ENCODE results near the gene CAMK1. TPM values are rescaled to one million over a fixed set of nuclear protein-coding genes. Genes with fewer than 3 reads are reported as not detected.
A peak's percentile ranks its signal among the peaks of the same experiment; 100 is the strongest.
"Not testable (repeated sequence)": the region's sequence is repeated elsewhere in the genome, so short reads cannot be mapped to it uniquely, and the experiment has no call there.

CAMK1 gene
- total RNA-seq, 1 donor from 2014 or later = 35.7 TPM

DNA sequence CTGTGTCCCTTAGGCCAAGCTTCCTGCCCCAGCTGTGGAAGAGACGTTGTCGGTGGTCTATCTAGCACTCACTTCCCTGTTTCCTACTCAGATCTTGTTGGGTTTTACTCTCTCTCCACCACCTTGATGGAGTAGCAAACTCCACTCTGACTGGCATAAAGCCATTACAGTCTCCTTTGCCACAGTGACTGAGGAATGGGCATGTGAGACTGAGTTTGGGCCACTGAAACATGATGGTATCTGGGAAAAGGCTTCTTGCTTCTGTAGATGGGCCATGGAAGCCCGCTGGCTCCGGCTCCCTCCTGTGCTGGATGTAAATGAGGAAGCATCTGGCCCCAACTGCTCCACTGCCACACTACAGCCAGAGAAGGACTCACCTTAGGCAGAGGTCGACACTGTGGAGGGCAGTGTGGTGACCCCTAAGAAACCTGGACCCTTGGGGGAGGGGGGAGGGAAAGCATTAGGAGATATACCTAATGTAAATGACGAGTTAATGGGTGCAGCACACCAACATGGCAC is 9.4 kb upstream of the CAMK1 start:
- Histone ChIP-seq H3K27me3 (no peaks in the 10 kb centered on the region), H3K27ac (no peak overlapping the region), H3K9me3 (no peaks in the 10 kb centered on the region), H3K4me1 (peaks cover 21% of the 10 kb centered on the region), H3K36me3 (peaks cover 40% of the 10 kb centered on the region), H3K4me3 (no peak overlapping the region)
- ATAC-seq (peak; percentile 5), DNase-seq (no peak)
- no peak for TF ChIP-seq CTCF (IDR thresholded peaks at IDR 0.05)
- intact Hi-C loops (cut with DNase I) = no loop called here

GRCh38 chr3:9778143-9779074 is 8.7 kb upstream of the CAMK1 start:
- ATAC-seq (peak; percentile 48), DNase-seq (no peak)
- peaks cover 33% of the 10 kb centered on the region for H3K36me3 ChIP-seq
- no peaks in the 10 kb centered on the region for H3K27me3 ChIP-seq
- H3K27ac ChIP-seq = no peak overlapping the region
- H3K4me3 ChIP-seq = no peak overlapping the region
- TF ChIP-seq CTCF (IDR thresholded peaks at IDR 0.05) = no peak
- H3K9me3 ChIP-seq = no peaks in the 10 kb centered on the region
- H3K4me1 ChIP-seq = peaks cover 21% of the 10 kb centered on the region
- intact Hi-C loops (cut with DNase I) = no loop called here

DNA sequence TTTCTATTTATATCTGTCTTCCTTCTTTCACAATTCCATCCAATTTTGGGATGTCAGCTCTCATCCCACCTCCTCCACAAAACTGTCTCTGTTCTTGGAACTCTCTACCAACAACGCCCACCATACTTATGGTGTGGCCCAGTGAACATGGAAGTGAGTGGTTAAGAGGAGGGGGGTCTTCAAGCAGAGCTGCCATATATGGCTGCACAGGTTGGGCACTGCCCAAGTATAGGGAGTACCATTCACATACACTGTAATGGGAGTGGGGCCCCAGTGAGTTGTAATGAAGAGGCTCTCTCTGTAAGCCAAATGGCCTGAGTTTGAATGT is 7.9 kb upstream of the CAMK1 start:
- no peak for TF ChIP-seq CTCF (IDR thresholded peaks at IDR 0.05)
- intact Hi-C loops (cut with DNase I) = no loop called here
- peaks cover 21% of the 10 kb centered on the region for H3K4me1 ChIP-seq
- H3K27ac ChIP-seq = no peak overlapping the region
- peak; percentile 19 for ATAC-seq
- no peaks in the 10 kb centered on the region for H3K9me3 ChIP-seq
- DNase-seq = no peak
- no peaks in the 10 kb centered on the region for H3K27me3 ChIP-seq
- H3K4me3 ChIP-seq = no peak overlapping the region
- H3K36me3 ChIP-seq = peaks cover 26% of the 10 kb centered on the region

GRCh38 chr3:9776896-9777693 is 7.3 kb upstream of the CAMK1 start:
- Histone ChIP-seq H3K27me3 (no peaks in the 10 kb centered on the region), H3K36me3 (peaks cover 20% of the 10 kb centered on the region), H3K9me3 (no peaks in the 10 kb centered on the region), H3K4me3 (no peak overlapping the region), H3K27ac (no peak overlapping the region), H3K4me1 (peaks cover 21% of the 10 kb centered on the region)
- ATAC-seq (peak; percentile 20), DNase-seq (no peak)
- no peak for TF ChIP-seq CTCF (IDR thresholded peaks at IDR 0.05)
- intact Hi-C loops (cut with DNase I) = no loop called here

DNA sequence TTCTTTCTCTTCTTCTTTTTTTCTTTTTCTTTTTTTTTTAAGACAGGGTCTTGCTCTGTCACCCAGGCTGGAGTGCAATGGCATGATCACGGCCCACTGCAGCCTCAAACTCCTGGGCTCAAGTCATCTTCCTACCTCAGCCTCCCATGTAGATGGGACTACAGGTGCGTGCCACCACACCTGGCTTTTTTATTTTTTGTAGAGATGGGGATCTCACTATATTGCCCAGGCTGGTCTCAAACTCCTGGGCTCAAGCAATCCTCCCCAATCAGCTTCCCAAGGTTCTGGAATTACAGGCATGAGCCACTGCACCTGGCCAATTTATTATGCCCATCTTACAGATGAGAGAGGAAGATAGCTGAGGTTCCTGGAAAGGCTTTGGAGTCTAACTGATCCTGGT is 1.3 kb upstream of the CAMK1 start:
- H3K9me3 ChIP-seq; intact Hi-C loops (cut with DNase I); H3K36me3 ChIP-seq; ATAC-seq; H3K27me3 ChIP-seq; H3K4me3 ChIP-seq; DNase-seq; H3K27ac ChIP-seq: not testable (repeated sequence)
- H3K4me1 ChIP-seq = peaks cover 25% of the 10 kb centered on the region

Data from upper lobe of right lung (tissue), 1 donor.